ENCODE results near the gene SPATS2. TPM values are rescaled to one million over a fixed set of nuclear protein-coding genes. Genes with fewer than 3 reads are reported as not detected.

SPATS2 gene
- total RNA-seq, 4 donors from 2014 or later: 10.5 to 39.3 (median 21.0) TPM

DNA sequence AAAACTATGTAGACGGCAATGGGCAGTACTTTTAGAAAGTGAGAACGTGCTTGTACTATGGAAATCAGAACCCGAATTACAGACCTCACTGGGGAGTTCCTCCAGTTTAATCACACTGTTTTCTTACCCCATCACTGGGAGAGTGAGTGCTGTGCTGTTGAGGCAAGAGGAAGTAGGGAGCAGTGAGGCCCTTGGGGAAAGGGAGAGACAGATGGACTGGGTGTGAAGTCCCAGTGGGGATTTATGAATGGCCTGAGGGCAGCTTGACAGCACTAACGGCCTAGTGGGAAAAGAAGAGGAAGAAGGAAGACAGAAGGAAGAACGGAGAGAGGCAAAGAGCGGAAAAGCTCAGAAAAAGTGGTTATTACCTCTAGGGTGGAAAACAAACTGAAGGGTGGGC is 195.0 kb downstream of the SPATS2 start:
- WGBS, 2 donors (ENCODE audit: low coverage in 1 of 2): 76 to 85% methylated on average over 6 of the region's 6 CpGs
- Histone ChIP-seq H3K4me1 (peaks cover 5 to 11% (median 9%) of the 10 kb centered on the region in 4 donors), H3K27me3 (no peaks in the 10 kb centered on the region), H3K27ac (no peak overlapping the region), H3K36me3 (peaks cover 0 to 65% (median 17%) of the 10 kb centered on the region in 4 donors), H3K4me3 (no peak overlapping the region), H3K9me3 (no peaks in the 10 kb centered on the region)
- TF ChIP-seq, protein P1, sequence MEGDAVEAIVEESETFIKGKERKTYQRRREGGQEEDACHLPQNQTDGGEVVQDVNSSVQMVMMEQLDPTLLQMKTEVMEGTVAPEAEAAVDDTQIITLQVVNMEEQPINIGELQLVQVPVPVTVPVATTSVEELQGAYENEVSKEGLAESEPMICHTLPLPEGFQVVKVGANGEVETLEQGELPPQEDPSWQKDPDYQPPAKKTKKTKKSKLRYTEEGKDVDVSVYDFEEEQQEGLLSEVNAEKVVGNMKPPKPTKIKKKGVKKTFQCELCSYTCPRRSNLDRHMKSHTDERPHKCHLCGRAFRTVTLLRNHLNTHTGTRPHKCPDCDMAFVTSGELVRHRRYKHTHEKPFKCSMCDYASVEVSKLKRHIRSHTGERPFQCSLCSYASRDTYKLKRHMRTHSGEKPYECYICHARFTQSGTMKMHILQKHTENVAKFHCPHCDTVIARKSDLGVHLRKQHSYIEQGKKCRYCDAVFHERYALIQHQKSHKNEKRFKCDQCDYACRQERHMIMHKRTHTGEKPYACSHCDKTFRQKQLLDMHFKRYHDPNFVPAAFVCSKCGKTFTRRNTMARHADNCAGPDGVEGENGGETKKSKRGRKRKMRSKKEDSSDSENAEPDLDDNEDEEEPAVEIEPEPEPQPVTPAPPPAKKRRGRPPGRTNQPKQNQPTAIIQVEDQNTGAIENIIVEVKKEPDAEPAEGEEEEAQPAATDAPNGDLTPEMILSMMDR (IDR thresholded peaks at IDR 0.05): no peak
- TF ChIP-seq POLR2A (IDR thresholded peaks at IDR 0.05) (no peak), EP300 (IDR thresholded peaks at IDR 0.05; ENCODE audit: low read depth) (no peak), POLR2AphosphoS5 (IDR thresholded peaks at IDR 0.05) (no peak)
- no peak for DNase-seq
- intact Hi-C loops (cut with DNase I; ENCODE audit: low total_unique reads): no loop called here
- in situ Hi-C loops (cut with MboI; ENCODE audit: low pct_ligation_motif_present in 1 of 4, low pct_unique_long_range_greater_than_20kb in 1 of 4, low sequenced_read_pairs in 3 of 4): no loop called here

DNA sequence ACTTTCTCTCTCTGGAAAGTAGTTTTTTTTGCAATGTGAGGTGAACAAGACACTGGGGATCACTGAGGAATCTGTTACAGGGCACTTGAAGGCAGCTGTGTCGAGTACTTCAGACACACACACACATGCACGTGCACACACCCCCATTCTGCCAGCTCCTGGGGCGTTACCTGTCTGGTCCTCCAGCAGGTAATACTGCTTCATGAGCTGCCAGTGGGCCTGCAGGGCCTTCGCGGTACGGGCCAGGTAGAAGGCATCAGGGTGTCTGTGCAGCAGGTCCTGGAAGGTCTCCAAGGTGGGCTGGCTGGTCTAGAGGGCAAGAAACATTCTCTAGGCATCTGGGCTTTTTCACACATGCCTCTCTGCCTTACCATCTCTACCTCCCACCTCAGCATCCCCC is 195.6 kb downstream of the SPATS2 start:
- TF ChIP-seq POLR2A (IDR thresholded peaks at IDR 0.05) (no peak), POLR2AphosphoS5 (IDR thresholded peaks at IDR 0.05) (no peak), EP300 (IDR thresholded peaks at IDR 0.05; ENCODE audit: low read depth) (no peak)
- TF ChIP-seq, protein P1 (IDR thresholded peaks at IDR 0.05): no peak
- WGBS, 2 donors (ENCODE audit: low coverage in 1 of 2): 94% methylated on average over 6 of the region's 6 CpGs; no CpG with 5 or more reads in 1 of the 2 donors

DNA sequence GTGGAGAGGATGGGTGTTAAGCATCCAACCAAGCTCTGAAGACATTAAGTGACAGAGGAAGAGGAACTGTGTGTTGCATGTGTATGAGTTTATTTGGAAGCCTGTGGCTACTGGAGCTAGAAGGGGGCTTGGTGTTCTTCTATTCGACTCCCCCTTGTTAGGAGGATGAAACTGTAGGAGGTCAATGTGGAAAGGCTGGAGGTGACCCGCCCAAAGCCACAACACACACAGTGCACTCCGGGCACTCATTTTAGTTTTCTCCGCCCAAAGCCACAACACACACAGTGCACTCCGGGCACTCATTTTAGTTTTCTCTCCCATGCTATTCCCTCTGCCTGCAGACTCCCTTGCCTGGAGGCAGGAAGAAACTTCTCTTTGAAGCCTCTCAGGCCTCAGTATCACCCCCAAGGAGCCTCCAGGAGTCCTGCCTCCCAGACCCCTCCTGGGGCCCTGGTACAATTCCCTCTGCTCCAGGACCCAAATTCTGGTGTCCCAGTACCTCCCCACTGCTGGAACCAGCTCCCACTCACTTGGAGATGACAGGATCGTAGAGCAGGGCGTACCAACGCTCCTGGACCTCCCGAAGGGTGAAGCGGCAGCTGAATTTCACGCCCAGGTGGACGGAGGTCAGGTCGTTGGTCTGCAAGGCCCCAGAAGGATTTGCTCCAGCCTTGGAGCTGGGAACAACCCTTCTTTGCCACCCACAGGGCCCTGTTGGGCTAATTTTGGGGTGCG is 196.9 kb downstream of the SPATS2 start:
- H3K27ac ChIP-seq: no peak overlapping the region
- WGBS, 2 donors (ENCODE audit: low coverage in 1 of 2): 91% methylated on average over 14 of the region's 14 CpGs; no CpG with 5 or more reads in 1 of the 2 donors
- peaks cover 0 to 51% (median 14%) of the 10 kb centered on the region in 4 donors for H3K36me3 ChIP-seq
- TF ChIP-seq POLR2A (IDR thresholded peaks at IDR 0.05): no peak
- no peak for TF ChIP-seq POLR2AphosphoS5 (IDR thresholded peaks at IDR 0.05)
- TF ChIP-seq EP300 (IDR thresholded peaks at IDR 0.05; ENCODE audit: low read depth): no peak
- TF ChIP-seq, protein P1 (IDR thresholded peaks at IDR 0.05): no peak
- no peak overlapping the region for H3K4me3 ChIP-seq
- DNase-seq: no peak
- intact Hi-C loops (cut with DNase I; ENCODE audit: low total_unique reads) (no loop called here), in situ Hi-C loops (cut with MboI; ENCODE audit: low pct_ligation_motif_present in 1 of 4, low pct_unique_long_range_greater_than_20kb in 1 of 4, low sequenced_read_pairs in 3 of 4) (no loop called here)
- peaks cover 10 to 18% (median 16%) of the 10 kb centered on the region in 4 donors for H3K4me1 ChIP-seq
- no peaks in the 10 kb centered on the region for H3K9me3 ChIP-seq
- no peaks in the 10 kb centered on the region for H3K27me3 ChIP-seq

More for the DNA sequence above, 195.6 kb downstream of the SPATS2 start:
- H3K27ac ChIP-seq: no peak overlapping the region
- peaks cover 5 to 13% (median 11%) of the 10 kb centered on the region in 4 donors for H3K4me1 ChIP-seq
- intact Hi-C loops (cut with DNase I; ENCODE audit: low total_unique reads): no loop called here
- no peak overlapping the region for H3K4me3 ChIP-seq
- in situ Hi-C loops (cut with MboI; ENCODE audit: low pct_ligation_motif_present in 1 of 4, low pct_unique_long_range_greater_than_20kb in 1 of 4, low sequenced_read_pairs in 3 of 4): no loop called here
- no peaks in the 10 kb centered on the region for H3K9me3 ChIP-seq
- peaks cover 0 to 61% (median 17%) of the 10 kb centered on the region in 4 donors for H3K36me3 ChIP-seq
- no peak for DNase-seq
- no peaks in the 10 kb centered on the region for H3K27me3 ChIP-seq

DNA sequence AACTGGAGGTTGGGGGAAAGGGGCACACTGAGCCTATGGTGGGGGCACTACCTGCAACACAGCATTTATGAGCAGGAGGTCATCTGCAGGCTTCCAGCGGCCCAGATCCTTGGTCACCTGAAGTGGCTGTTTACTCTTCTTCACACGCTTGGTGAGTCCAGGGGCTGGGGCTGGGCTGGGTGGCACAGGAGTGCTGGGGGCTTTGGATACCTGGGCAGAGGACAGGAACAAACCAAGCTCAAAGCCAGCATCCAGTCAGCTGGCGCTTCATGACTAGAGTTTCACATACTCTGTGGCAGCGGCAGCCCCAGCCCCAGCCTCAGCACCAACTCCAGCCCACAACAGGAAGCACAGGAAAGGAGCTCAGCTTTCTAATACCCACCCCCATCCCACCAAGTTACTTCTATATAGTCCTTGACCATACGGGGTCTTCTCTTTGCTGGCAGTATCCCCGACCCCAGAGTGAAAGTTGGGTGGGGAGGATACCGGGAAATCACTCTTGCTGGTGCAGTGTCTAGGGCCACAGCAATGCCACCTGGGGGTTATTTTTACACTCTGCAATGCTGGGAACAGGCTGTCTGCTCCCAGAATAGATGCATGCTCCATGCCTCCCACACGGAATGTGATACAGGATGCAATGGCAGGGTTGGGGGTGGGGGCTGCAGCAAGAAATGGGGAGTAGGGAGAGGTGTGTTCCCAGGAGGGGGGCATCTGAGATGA is 197.6 kb downstream of the SPATS2 start:
- WGBS, 2 donors (ENCODE audit: low coverage in 1 of 2): 81% methylated on average over 8 of the region's 8 CpGs; no CpG with 5 or more reads in 1 of the 2 donors
- no peak for TF ChIP-seq POLR2AphosphoS5 (IDR thresholded peaks at IDR 0.05)
- TF ChIP-seq EP300 (IDR thresholded peaks at IDR 0.05; ENCODE audit: low read depth): no peak
- no peak for TF ChIP-seq POLR2A (IDR thresholded peaks at IDR 0.05)
- TF ChIP-seq, protein P1 (IDR thresholded peaks at IDR 0.05): no peak
- DNase-seq: no peak
- Histone ChIP-seq H3K9me3 (no peaks in the 10 kb centered on the region), H3K4me1 (peaks cover 10 to 25% (median 18%) of the 10 kb centered on the region in 4 donors), H3K4me3 (no peak overlapping the region), H3K27me3 (no peaks in the 10 kb centered on the region), H3K36me3 (peaks cover 0 to 44% (median 10%) of the 10 kb centered on the region in 4 donors), H3K27ac (no peak overlapping the region)
- intact Hi-C loops (cut with DNase I; ENCODE audit: low total_unique reads): no loop called here
- in situ Hi-C loops (cut with MboI; ENCODE audit: low pct_ligation_motif_present in 1 of 4, low pct_unique_long_range_greater_than_20kb in 1 of 4, low sequenced_read_pairs in 3 of 4): no loop called here

Measured in transverse colon (tissue), 4 donors.